ENCODE data around the gene RGS4. TPM values are rescaled to one million over a fixed set of nuclear protein-coding genes. Genes with fewer than 3 reads are reported as not detected.

The RGS4 gene
- total and polyA plus RNA-seq, 2 of the 13 experiments (the other 11 are each of a cell fraction or from before 2014, with no cell fraction given): not detected

- H3K9ac ChIP-seq (ENCODE audit: insufficient read depth, low read depth, low read length): no peak overlapping the region
- BruUV-seq (replicated peaks): no TSS peak
- TF ChIP-seq NAIF1 (CRISPR knock-in tag; IDR thresholded peaks at IDR 0.05; ENCODE audit: borderline replicate concordance): no peak
- TF ChIP-seq RFX1 (IDR thresholded peaks at IDR 0.05): no peak
- TF ChIP-seq TARDBP (CRISPR knock-in tag; IDR thresholded peaks at IDR 0.05): no peak
- no peak for TF ChIP-seq ZNF121 (CRISPR knock-in tag; IDR thresholded peaks at IDR 0.05)
- TF ChIP-seq ZNF12 (CRISPR knock-in tag; IDR thresholded peaks at IDR 0.05): no peak
- TF ChIP-seq RARA (CRISPR knock-in tag; IDR thresholded peaks at IDR 0.05): no peak
- TF ChIP-seq AKAP8 (CRISPR knock-in tag; IDR thresholded peaks at IDR 0.05): no peak
- no peak for TF ChIP-seq ZFP37 (CRISPR knock-in tag; IDR thresholded peaks at IDR 0.05; ENCODE audit: borderline replicate concordance)
- no peaks in the 10 kb centered on the region for H3K79me2 ChIP-seq (ENCODE audit: insufficient read depth, low read length)
- ATAC-seq: no peak
- H3K4me3 ChIP-seq (replicated peaks in 1 of 3; ENCODE audit: insufficient read depth in 1 of 3, low read depth in 2 of 3, low read length in 3 of 3): no peak overlapping the region
- no peak for FAIRE-seq
- no peaks in the 10 kb centered on the region for H3K4me1 ChIP-seq (ENCODE audit: insufficient read depth, low read length)
- intact Hi-C loops (cut with micrococcal nuclease; ENCODE audit: unreplicated experiment) (no loop called here), in situ Hi-C loops (cut with HindIII; ENCODE audit: extremely low pct_ligation_motif_present, low pct_unique_long_range_greater_than_20kb) (no loop called here)
- POLR2A ChIA-PET: no interaction called here
- H3K27ac ChIP-seq (ENCODE audit: extremely low read length, insufficient read depth, low read length): no peak overlapping the region
- no peak overlapping the region for H3K4me2 ChIP-seq (ENCODE audit: low read depth, low read length)
- no peak overlapping the region for H2AFZ ChIP-seq (ENCODE audit: low read length)
- no peak for DNase-seq (ENCODE audit: low spot score)
- CTCF ChIA-PET (ENCODE audit: low intra/inter-chr PET ratio, low total read pairs): no interaction called here
- no peaks in the 10 kb centered on the region for H3K9me3 ChIP-seq (ENCODE audit: low read length)
- no peaks in the 10 kb centered on the region for H4K20me1 ChIP-seq (ENCODE audit: insufficient read depth, low read length)
- no peaks in the 10 kb centered on the region; a peak in 1 of 5 replicates for H3K27me3 ChIP-seq (ENCODE audit: control insufficient read depth in 1 of 2, insufficient read depth in 2 of 2, low read length in 2 of 2)
- no peaks in the 10 kb centered on the region for H3K36me3 ChIP-seq (replicated peaks in 1 of 2; ENCODE audit: control insufficient read depth in 1 of 2, insufficient read depth in 2 of 2, low read length in 2 of 2)
Measured at GRCh38 chr1:163063143-163063542, 6.0 kb upstream of the RGS4 start.

GRCh38 chr1:163063610-163064009 lies 5.6 kb upstream of the RGS4 start:
- ChIA-PET POLR2A (no interaction called here), CTCF (ENCODE audit: low intra/inter-chr PET ratio, low total read pairs) (no interaction called here)
- Histone ChIP-seq H3K79me2 (ENCODE audit: insufficient read depth, low read length) (no peaks in the 10 kb centered on the region), H3K4me1 (ENCODE audit: insufficient read depth, low read length) (no peaks in the 10 kb centered on the region), H2AFZ (ENCODE audit: low read length) (no peak overlapping the region), H3K36me3 (replicated peaks in 1 of 2; ENCODE audit: control insufficient read depth in 1 of 2, insufficient read depth in 2 of 2, low read length in 2 of 2) (no peaks in the 10 kb centered on the region), H3K4me2 (ENCODE audit: low read depth, low read length) (no peak overlapping the region), H3K9me3 (ENCODE audit: low read length) (no peaks in the 10 kb centered on the region), H3K4me3 (replicated peaks in 1 of 3; ENCODE audit: insufficient read depth in 1 of 3, low read depth in 2 of 3, low read length in 3 of 3) (no peak overlapping the region), H3K9ac (ENCODE audit: insufficient read depth, low read depth, low read length) (no peak overlapping the region), H3K27me3 (ENCODE audit: control insufficient read depth in 1 of 2, insufficient read depth in 2 of 2, low read length in 2 of 2) (no peaks in the 10 kb centered on the region; a peak in 1 of 5 replicates), H4K20me1 (ENCODE audit: insufficient read depth, low read length) (no peaks in the 10 kb centered on the region), H3K27ac (ENCODE audit: extremely low read length, insufficient read depth, low read length) (no peak overlapping the region)
- in situ Hi-C loops (cut with HindIII; ENCODE audit: extremely low pct_ligation_motif_present, low pct_unique_long_range_greater_than_20kb) (no loop called here), intact Hi-C loops (cut with micrococcal nuclease; ENCODE audit: unreplicated experiment) (no loop called here)
- FAIRE-seq: no peak
- 3% methylated on average over 3 of the region's 3 CpGs for WGBS (ENCODE audit: low lambda C conversion rate)
- DNase-seq (ENCODE audit: low spot score): no peak
- no peak for TF ChIP-seq ARNTL (CRISPR knock-in tag; IDR thresholded peaks at IDR 0.05)
- no peak for TF ChIP-seq PBX3 (CRISPR knock-in tag; IDR thresholded peaks at IDR 0.05; ENCODE audit: borderline replicate concordance)
- TF ChIP-seq ZNF614 (CRISPR knock-in tag; IDR thresholded peaks at IDR 0.05; ENCODE audit: borderline replicate concordance): no peak
- no peak for TF ChIP-seq ZMYM2 (CRISPR knock-in tag; IDR thresholded peaks at IDR 0.05)
- TF ChIP-seq HOXA7 (CRISPR knock-in tag; IDR thresholded peaks at IDR 0.05): no peak
- no peak for ATAC-seq
- BruUV-seq (replicated peaks): no TSS peak

Data from HepG2 (cell line).